Effector memory CD4-positive, alpha-beta T cell (primary cell): Measurements from ENCODE around the gene GRIK2.

Experiments
- DNase-seq, 3 donors: peaks; one replicate each; pipeline ENCODE4 v3.0.0-alpha.2; 2020
- H3K27ac ChIP-seq: 2 replicates; pipeline ENCODE4 v1.7.0; 2013; ENCODE audit warnings: mild to moderate bottlenecking, low read length, moderate library complexity; ENCODE audit not compliant: insufficient read depth, poor library complexity, severe bottlenecking
- H3K27me3 ChIP-seq: replicated peaks from 2 replicates; pipeline ENCODE4 v1.7.0; 2013; ENCODE audit warnings: mild to moderate bottlenecking, low read length; ENCODE audit not compliant: insufficient read depth, control insufficient read depth, poor library complexity, severe bottlenecking
- H3K36me3 ChIP-seq: 2 replicates; pipeline ENCODE4 v1.7.0; 2013; ENCODE audit warnings: mild to moderate bottlenecking, low read length, moderate library complexity; ENCODE audit not compliant: control insufficient read depth, insufficient read depth
- H3K4me1 ChIP-seq: 2 replicates; pipeline ENCODE4 v1.7.0; 2013; ENCODE audit warnings: low read length, mild to moderate bottlenecking; ENCODE audit not compliant: control insufficient read depth, insufficient read depth, poor library complexity, severe bottlenecking
- H3K4me3 ChIP-seq: 2 replicates; pipeline ENCODE4 v1.7.0; 2013; ENCODE audit warnings: low read length, low read depth, mild to moderate bottlenecking; ENCODE audit not compliant: insufficient read depth, poor library complexity, severe bottlenecking
- H3K9me3 ChIP-seq: 2 replicates; pipeline ENCODE4 v1.7.0; 2013; ENCODE audit warnings: mild to moderate bottlenecking, low read length, moderate library complexity; ENCODE audit not compliant: control insufficient read depth

GRIK2 gene

GRCh38 chr6:101811108-101811507, 417.6 kb downstream of the GRIK2 start:
- Histone ChIP-seq H3K9me3 (no peaks in the 10 kb centered on the region), H3K27ac (no peak overlapping the region), H3K4me1 (no peaks in the 10 kb centered on the region), H3K4me3 (no peak overlapping the region), H3K36me3 (no peaks in the 10 kb centered on the region), H3K27me3 (no peaks in the 10 kb centered on the region)
- no peak for DNase-seq

DNA sequence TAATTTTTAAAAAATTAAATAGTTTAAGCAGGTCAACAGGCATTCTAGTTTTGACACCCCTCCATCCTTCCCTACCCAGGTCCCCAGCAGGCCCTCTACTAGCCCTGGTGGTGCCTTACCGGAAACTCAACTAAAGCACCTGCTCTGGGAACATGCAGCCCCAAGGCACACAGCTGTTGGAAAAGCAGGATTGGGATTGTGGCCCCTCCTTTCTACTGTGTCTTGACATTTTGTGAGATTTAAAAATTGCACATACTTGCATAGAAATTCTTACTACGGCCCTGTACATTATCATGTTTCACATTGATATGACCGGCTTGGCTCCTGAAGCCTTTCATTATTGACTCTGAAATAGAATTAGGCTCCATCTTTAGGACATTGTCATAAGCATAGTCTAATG, 423.2 kb downstream of the GRIK2 start:
- no peak for DNase-seq
- Histone ChIP-seq H3K4me3 (no peak overlapping the region), H3K4me1 (no peaks in the 10 kb centered on the region), H3K36me3 (no peaks in the 10 kb centered on the region), H3K27me3 (no peaks in the 10 kb centered on the region), H3K27ac (no peak overlapping the region), H3K9me3 (no peaks in the 10 kb centered on the region)

DNA sequence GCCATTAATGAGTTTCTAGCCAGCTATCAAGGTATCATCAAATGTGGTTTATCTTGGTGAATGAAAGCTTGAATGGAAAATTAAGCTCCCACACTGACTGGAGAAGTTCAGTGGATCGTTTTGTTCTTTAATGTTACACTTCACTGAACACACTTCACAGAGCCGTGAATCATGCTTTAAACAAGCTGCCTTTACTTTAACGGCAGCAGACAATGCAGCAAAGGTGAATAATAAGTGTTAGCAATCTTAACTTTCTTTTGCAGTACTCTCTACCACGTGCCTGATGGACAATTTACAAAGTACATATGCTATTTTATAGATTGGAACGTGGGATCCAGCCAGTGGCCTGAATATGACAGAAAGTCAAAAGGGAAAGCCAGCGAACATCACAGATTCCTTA, 424.5 kb downstream of the GRIK2 start:
- H3K4me1 ChIP-seq, result no peaks in the 10 kb centered on the region
- H3K27ac ChIP-seq, result no peak overlapping the region

GRCh38 chr6:101824551-101825345, 431.2 kb downstream of the GRIK2 start:
- no peak for DNase-seq
- Histone ChIP-seq H3K27me3 (no peaks in the 10 kb centered on the region), H3K36me3 (no peaks in the 10 kb centered on the region), H3K9me3 (no peaks in the 10 kb centered on the region), H3K4me3 (no peak overlapping the region), H3K27ac (no peak overlapping the region), H3K4me1 (no peaks in the 10 kb centered on the region)

More for the DNA sequence above, 424.5 kb downstream of the GRIK2 start:
- DNase-seq, result no peak
- no peaks in the 10 kb centered on the region for H3K9me3 ChIP-seq
- H3K27me3 ChIP-seq, result no peaks in the 10 kb centered on the region
- H3K36me3 ChIP-seq, result no peaks in the 10 kb centered on the region
- no peak overlapping the region for H3K4me3 ChIP-seq

GRCh38 chr6:101826269-101826668, 432.8 kb downstream of the GRIK2 start:
- DNase-seq, result no peak

GRCh38 chr6:101826678-101827077, 433.2 kb downstream of the GRIK2 start:
- H3K4me3 ChIP-seq, result no peak overlapping the region
- no peaks in the 10 kb centered on the region for H3K36me3 ChIP-seq

More at GRCh38 chr6:101826269-101826668, 432.8 kb downstream of the GRIK2 start:
- H3K36me3 ChIP-seq, result no peaks in the 10 kb centered on the region
- H3K27ac ChIP-seq, result no peak overlapping the region
- no peaks in the 10 kb centered on the region for H3K27me3 ChIP-seq
- no peak overlapping the region for H3K4me3 ChIP-seq
- no peaks in the 10 kb centered on the region for H3K4me1 ChIP-seq
- no peaks in the 10 kb centered on the region for H3K9me3 ChIP-seq

DNA sequence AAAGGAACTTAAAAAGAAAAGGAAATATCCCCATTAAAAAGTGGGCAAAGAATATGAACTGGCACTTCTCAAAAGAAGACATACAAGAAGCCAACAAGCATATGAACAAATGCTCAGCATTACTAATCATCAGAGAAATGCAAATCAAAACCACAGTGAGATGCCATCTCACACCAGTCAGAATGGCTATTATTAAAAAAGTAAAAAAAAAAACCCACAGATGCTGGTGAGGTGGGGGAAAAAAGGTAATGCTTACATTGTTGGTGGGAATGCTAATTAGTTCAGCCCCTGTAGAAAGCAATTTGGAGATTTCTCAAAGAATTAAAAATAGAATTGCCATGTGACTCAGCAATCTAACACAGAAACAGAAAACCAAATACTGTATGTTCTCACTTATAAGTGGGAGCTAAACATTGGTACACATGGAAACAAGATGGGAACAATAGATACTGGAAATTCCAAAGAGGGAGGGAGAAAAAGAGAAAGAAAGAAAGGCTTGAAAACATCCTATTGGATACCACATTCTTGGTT, 437.1 kb downstream of the GRIK2 start:
- Histone ChIP-seq H3K36me3 (no peaks in the 10 kb centered on the region), H3K27me3 (no peaks in the 10 kb centered on the region), H3K9me3 (no peaks in the 10 kb centered on the region), H3K27ac (no peak overlapping the region), H3K4me1 (no peaks in the 10 kb centered on the region), H3K4me3 (no peak overlapping the region)
- DNase-seq, result no peak

More at GRCh38 chr6:101826678-101827077, 433.2 kb downstream of the GRIK2 start:
- Histone ChIP-seq H3K9me3 (no peaks in the 10 kb centered on the region), H3K27me3 (no peaks in the 10 kb centered on the region), H3K4me1 (no peaks in the 10 kb centered on the region), H3K27ac (no peak overlapping the region)
- no peak for DNase-seq

DNA sequence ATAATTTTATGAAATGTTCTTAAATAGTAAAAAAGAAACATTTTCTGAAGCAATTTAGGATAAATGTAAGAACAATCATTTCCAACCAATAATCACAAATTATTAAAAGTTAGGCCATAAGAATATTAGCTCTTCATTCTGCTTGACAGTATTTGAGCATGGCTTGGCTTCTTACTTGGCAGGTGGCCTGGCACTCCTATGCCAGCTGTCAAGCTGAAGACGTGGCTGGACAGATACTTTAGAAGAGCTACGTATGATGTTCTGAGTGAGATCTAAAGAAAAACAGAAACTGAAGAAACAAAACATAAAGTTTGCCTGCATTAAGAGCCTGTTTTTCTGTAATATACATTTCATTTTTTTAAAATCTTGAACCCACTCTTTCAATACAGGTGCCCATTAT, 438.9 kb downstream of the GRIK2 start:
- Histone ChIP-seq H3K27ac (no peak overlapping the region), H3K36me3 (no peaks in the 10 kb centered on the region), H3K9me3 (no peaks in the 10 kb centered on the region), H3K4me3 (no peak overlapping the region), H3K4me1 (no peaks in the 10 kb centered on the region), H3K27me3 (no peaks in the 10 kb centered on the region)
- DNase-seq, result no peak

- H3K27ac ChIP-seq, result no peak overlapping the region
- H3K27me3 ChIP-seq, result no peaks in the 10 kb centered on the region
- H3K4me3 ChIP-seq, result no peak overlapping the region
- H3K36me3 ChIP-seq, result no peaks in the 10 kb centered on the region
- no peak for DNase-seq
- no peaks in the 10 kb centered on the region for H3K4me1 ChIP-seq
- H3K9me3 ChIP-seq, result peaks cover 4% of the 10 kb centered on the region
These were observed 446.6 kb downstream of the GRIK2 start for GRCh38 chr6:101840100-101840499.

- no peak overlapping the region for H3K27ac ChIP-seq
- DNase-seq, result no peak
- no peaks in the 10 kb centered on the region for H3K4me1 ChIP-seq
- no peak overlapping the region for H3K4me3 ChIP-seq
- peaks cover under 1% of the 10 kb centered on the region for H3K9me3 ChIP-seq
- H3K27me3 ChIP-seq, result no peaks in the 10 kb centered on the region
- H3K36me3 ChIP-seq, result no peaks in the 10 kb centered on the region
These were observed 451.7 kb downstream of the GRIK2 start for GRCh38 chr6:101845172-101845571.
